ENCODE results near the gene UBTD2.

Gene UBTD2

GRCh38 chr5:172180936-172181335 is 102.6 kb downstream of the UBTD2 start:
- no peak for DNase-seq (ENCODE audit: low read depth)
- H3K4me3 ChIP-seq (ENCODE audit: low read depth, low read length), result no peak overlapping the region
- no peak for TF ChIP-seq CTCF (IDR thresholded peaks at IDR 0.05; ENCODE audit: insufficient read depth, low read depth, low read length, missing control alignments)

- H3K4me3 ChIP-seq (ENCODE audit: low read depth, low read length), result peak overlapping the region; percentile 53
- TF ChIP-seq CTCF (IDR thresholded peaks at IDR 0.05; ENCODE audit: insufficient read depth, low read depth, low read length, missing control alignments), result no peak
Measured at GRCh38 chr5:172178991-172179989, 104.3 kb downstream of the UBTD2 start.

GRCh38 chr5:172178301-172178987 is 105.1 kb downstream of the UBTD2 start:
- no peak for TF ChIP-seq CTCF (IDR thresholded peaks at IDR 0.05; ENCODE audit: insufficient read depth, low read depth, low read length, missing control alignments)
- peak; percentile 79 for DNase-seq (ENCODE audit: low read depth)
- peak overlapping the region; percentile 53 for H3K4me3 ChIP-seq (ENCODE audit: low read depth, low read length)

More at GRCh38 chr5:172178991-172179989, 104.3 kb downstream of the UBTD2 start:
- DNase-seq (ENCODE audit: low read depth), result peak; percentile 85

GRCh38 chr5:172177176-172177575 is 106.4 kb downstream of the UBTD2 start:
- no peak for DNase-seq (ENCODE audit: low read depth)
- no peak overlapping the region for H3K4me3 ChIP-seq (ENCODE audit: low read depth, low read length)
- no peak for TF ChIP-seq CTCF (IDR thresholded peaks at IDR 0.05; ENCODE audit: insufficient read depth, low read depth, low read length, missing control alignments)

GRCh38 chr5:172175263-172175719 is 108.3 kb downstream of the UBTD2 start:
- peak overlapping the region; percentile 53 for H3K4me3 ChIP-seq (ENCODE audit: low read depth, low read length)
- no peak for TF ChIP-seq CTCF (IDR thresholded peaks at IDR 0.05; ENCODE audit: insufficient read depth, low read depth, low read length, missing control alignments)
- DNase-seq (ENCODE audit: low read depth), result peak; percentile 93

- no peak for DNase-seq (ENCODE audit: low read depth)
- TF ChIP-seq CTCF (IDR thresholded peaks at IDR 0.05; ENCODE audit: insufficient read depth, low read depth, low read length, missing control alignments), result no peak
- no peak overlapping the region for H3K4me3 ChIP-seq (ENCODE audit: low read depth, low read length)
Measured at GRCh38 chr5:172173564-172174153, 109.9 kb downstream of the UBTD2 start.

Data from GM12865 (cell line).